Endothelial cell (in vitro differentiated cells): ENCODE measurements around the gene ZACN. TPM values are rescaled to one million over a fixed set of nuclear protein-coding genes. Genes with fewer than 3 reads are reported as not detected.

Experiments used
- DNase-seq: peaks from one replicate; pipeline ENCODE4 v3.0.0; 2021; ENCODE audit warnings: low spot score
- H3K27ac Mint-ChIP-seq: one replicate; pipeline ENCODE4 v1.8.0; 2021; ENCODE audit warnings: mixed read lengths, inconsistent platforms; ENCODE audit not compliant: unreplicated experiment
- H3K27me3 Mint-ChIP-seq: one replicate; pipeline ENCODE4 v1.8.0; 2021; ENCODE audit warnings: mild to moderate bottlenecking, moderate library complexity, mixed read lengths, inconsistent platforms; ENCODE audit not compliant: unreplicated experiment
- H3K36me3 Mint-ChIP-seq: one replicate; pipeline ENCODE4 v1.8.0; 2021; ENCODE audit warnings: mild to moderate bottlenecking, low read depth, mixed read lengths, inconsistent platforms; ENCODE audit not compliant: unreplicated experiment
- H3K4me1 Mint-ChIP-seq: one replicate; pipeline ENCODE4 v1.8.0; 2021; ENCODE audit warnings: mild to moderate bottlenecking, mixed read lengths, inconsistent platforms; ENCODE audit not compliant: unreplicated experiment
- H3K4me3 Mint-ChIP-seq: one replicate; pipeline ENCODE4 v1.8.0; 2021; ENCODE audit warnings: mild to moderate bottlenecking, mixed read lengths, inconsistent platforms; ENCODE audit not compliant: unreplicated experiment
- H3K9me3 Mint-ChIP-seq: one replicate; pipeline ENCODE4 v1.8.0; 2021; ENCODE audit warnings: mixed read lengths, inconsistent platforms; ENCODE audit not compliant: unreplicated experiment
- total RNA-seq: library from RNA; stranded (reverse); fragmentation: NEBNext Ultra II Directional; extraction: Animal tissue kit (Norgen Biotek cat#: 25700); gene quantifications from one replicate; pipeline ENCODE4 v1.2.1, GENCODE V29; 2021; ENCODE audit not compliant: unreplicated experiment
- TF ChIP-seq, protein P1 (sequence below): fragments of 200-600 bp; sonication (generic); IDR thresholded peaks from one replicate; pipeline ENCODE4 v1.5.0; 2021; ENCODE audit warnings: antibody characterized with exemption; ENCODE audit not compliant: unreplicated experiment

ZACN gene
- total RNA-seq, 1 donor from 2014 or later = not detected

DNA sequence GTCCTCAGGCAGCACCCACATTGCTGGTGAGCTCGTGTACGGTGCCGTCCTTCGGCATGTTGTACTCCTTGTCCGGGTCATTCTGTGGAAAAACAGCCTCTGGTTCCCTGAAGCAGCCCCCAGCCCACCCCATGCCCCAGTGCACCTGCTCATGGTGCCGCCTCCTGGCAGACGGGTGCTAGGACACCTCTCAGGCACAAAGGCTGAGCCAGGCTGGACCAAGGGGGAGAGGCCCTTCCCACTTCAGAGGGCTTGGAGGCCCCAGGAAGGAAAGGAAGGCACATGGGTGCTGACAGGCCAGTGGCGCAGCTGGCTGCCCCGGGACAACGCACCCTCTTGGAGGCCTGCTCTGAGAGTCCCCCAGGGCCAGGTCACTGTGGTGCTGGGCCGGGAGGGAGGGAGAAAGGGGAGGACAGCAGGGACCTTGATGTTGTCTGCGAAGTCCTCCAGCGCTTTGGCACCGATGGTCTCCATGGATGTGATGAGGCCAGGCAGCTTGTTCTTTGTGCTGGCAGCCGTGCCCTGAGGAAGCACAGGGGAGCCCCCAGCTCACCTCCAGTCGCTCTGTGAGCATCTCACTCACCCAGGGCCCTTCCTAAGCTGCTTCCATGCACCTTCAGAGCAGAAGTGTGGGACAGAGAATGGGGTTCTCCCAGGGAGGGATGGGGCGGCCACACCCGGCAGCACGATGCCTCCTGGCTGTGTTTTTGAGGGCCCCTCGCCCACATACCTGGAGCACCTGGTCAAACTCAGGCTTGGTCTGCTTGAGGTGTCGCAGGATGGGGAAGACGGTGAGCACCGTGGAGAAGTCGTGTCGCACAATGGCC lies 9.3 kb downstream of the ZACN start:
- Mint-ChIP-seq H3K36me3 (peaks cover 44% of the 10 kb centered on the region), H3K4me3 (no peak overlapping the region)
- no peak for DNase-seq

DNA sequence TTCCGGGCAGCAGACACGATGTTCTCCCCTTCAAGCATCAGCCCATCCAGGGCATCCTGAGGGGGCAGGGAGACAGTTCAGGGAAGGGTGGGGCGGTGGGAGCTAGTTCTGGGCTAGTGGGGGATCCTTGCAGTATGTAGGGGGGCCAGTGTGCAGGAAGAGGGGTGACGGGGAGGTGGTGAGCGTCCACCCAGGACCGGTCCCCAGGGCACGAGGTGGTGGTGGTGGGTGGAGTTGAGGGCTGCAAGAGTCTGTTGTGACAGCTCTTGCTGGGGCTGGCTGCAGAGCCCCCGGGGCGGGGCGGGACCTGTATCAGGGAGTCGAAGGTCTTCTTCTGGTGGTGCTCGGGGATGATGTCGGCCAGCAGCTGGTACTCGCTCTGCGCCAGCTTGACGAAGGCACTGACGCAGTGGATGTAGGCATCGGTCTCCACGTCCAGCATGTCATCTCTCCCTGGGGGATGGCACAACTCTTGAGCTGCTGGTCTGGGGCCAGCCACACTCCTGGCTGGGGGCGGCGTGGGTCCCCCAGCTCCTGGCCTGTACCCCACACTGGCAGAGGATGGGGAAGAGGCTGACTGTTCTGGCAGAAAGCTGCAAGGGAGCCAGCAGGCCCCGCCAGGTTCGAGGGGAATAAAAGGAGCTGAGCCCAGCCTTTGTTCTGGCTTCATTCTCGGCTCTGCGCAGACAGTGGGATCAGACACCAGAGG lies 10.0 kb downstream of the ZACN start:
- Mint-ChIP-seq H3K4me3 (no peak overlapping the region), H3K36me3 (peaks cover 42% of the 10 kb centered on the region), H3K4me1 (no peaks in the 10 kb centered on the region), H3K27ac (no peak overlapping the region), H3K9me3 (no peaks in the 10 kb centered on the region), H3K27me3 (peaks cover 10% of the 10 kb centered on the region)
- TF ChIP-seq, protein P1, sequence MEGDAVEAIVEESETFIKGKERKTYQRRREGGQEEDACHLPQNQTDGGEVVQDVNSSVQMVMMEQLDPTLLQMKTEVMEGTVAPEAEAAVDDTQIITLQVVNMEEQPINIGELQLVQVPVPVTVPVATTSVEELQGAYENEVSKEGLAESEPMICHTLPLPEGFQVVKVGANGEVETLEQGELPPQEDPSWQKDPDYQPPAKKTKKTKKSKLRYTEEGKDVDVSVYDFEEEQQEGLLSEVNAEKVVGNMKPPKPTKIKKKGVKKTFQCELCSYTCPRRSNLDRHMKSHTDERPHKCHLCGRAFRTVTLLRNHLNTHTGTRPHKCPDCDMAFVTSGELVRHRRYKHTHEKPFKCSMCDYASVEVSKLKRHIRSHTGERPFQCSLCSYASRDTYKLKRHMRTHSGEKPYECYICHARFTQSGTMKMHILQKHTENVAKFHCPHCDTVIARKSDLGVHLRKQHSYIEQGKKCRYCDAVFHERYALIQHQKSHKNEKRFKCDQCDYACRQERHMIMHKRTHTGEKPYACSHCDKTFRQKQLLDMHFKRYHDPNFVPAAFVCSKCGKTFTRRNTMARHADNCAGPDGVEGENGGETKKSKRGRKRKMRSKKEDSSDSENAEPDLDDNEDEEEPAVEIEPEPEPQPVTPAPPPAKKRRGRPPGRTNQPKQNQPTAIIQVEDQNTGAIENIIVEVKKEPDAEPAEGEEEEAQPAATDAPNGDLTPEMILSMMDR = no peak
- DNase-seq = no peak

More for the DNA sequence above, 9.3 kb downstream of the ZACN start:
- TF ChIP-seq, protein P1 = no peak
- no peak overlapping the region for H3K27ac Mint-ChIP-seq
- H3K9me3 Mint-ChIP-seq = no peaks in the 10 kb centered on the region
- H3K27me3 Mint-ChIP-seq = peaks cover 10% of the 10 kb centered on the region
- H3K4me1 Mint-ChIP-seq = no peaks in the 10 kb centered on the region

- Mint-ChIP-seq H3K4me1 (no peaks in the 10 kb centered on the region), H3K27me3 (peaks cover 8% of the 10 kb centered on the region), H3K27ac (no peak overlapping the region), H3K36me3 (peaks cover 33% of the 10 kb centered on the region), H3K4me3 (no peak overlapping the region), H3K9me3 (no peaks in the 10 kb centered on the region)
- DNase-seq = no peak
- TF ChIP-seq, protein P1 = no peak
Measured at GRCh38 chr17:76089680-76090516, 10.9 kb downstream of the ZACN start.

- TF ChIP-seq, protein P1 = no peak
- H3K36me3 Mint-ChIP-seq = peaks cover 34% of the 10 kb centered on the region
- no peak overlapping the region for H3K4me3 Mint-ChIP-seq
- peaks cover 1% of the 10 kb centered on the region for H3K4me1 Mint-ChIP-seq
- H3K9me3 Mint-ChIP-seq = no peaks in the 10 kb centered on the region
- no peak for DNase-seq
- no peak overlapping the region for H3K27ac Mint-ChIP-seq
- peaks cover 8% of the 10 kb centered on the region for H3K27me3 Mint-ChIP-seq
Measured at GRCh38 chr17:76090517-76091129, 11.6 kb downstream of the ZACN start.
